Erythroblast (primary cell): ENCODE measurements around the gene RNF150.

Experiments used
- GATA1 ChIP-seq: IDR thresholded peaks from 2 replicates; pipeline ENCODE4 v1.6.1; 2011; ENCODE audit warnings: low read depth, mild to moderate bottlenecking, control low read depth, low read length, moderate library complexity
- POLR2A ChIP-seq: IDR thresholded peaks from 2 replicates; pipeline ENCODE4 v1.6.1; 2011; ENCODE audit warnings: mild to moderate bottlenecking, low read length

GRCh38 chr4:141121768-141122454 lies 11.4 kb downstream of the RNF150 start:
- TF ChIP-seq POLR2A (no peak), GATA1 (no peak)
